ENCODE data around the gene DLST. TPM values are rescaled to one million over a fixed set of nuclear protein-coding genes. Genes with fewer than 3 reads are reported as not detected.

The DLST gene
- total RNA-seq, 1 experiment from 2014 or later, result 45.3 TPM

GRCh38 chr14:74860899-74861733, 20.6 kb upstream of the DLST start:
- peak; percentile 73 for DNase-seq (ENCODE audit: low read depth)

- DNase-seq (ENCODE audit: low read depth), result no peak
Measured at GRCh38 chr14:74861734-74862090, 20.0 kb upstream of the DLST start.

GRCh38 chr14:74863274-74863673, 18.4 kb upstream of the DLST start:
- no peak for DNase-seq (ENCODE audit: low read depth)

- DNase-seq (ENCODE audit: low read depth), result no peak
Measured at GRCh38 chr14:74864198-74864597, 17.5 kb upstream of the DLST start.

- DNase-seq (ENCODE audit: low read depth), result no peak
Measured at GRCh38 chr14:74865156-74865555, 16.6 kb upstream of the DLST start.

- DNase-seq (ENCODE audit: low read depth), result no peak
Measured at GRCh38 chr14:74866708-74867389, 14.9 kb upstream of the DLST start.

GRCh38 chr14:74867673-74868072, 14.0 kb upstream of the DLST start:
- DNase-seq (ENCODE audit: low read depth), result peak; percentile 70

GRCh38 chr14:74868739-74869138, 13.0 kb upstream of the DLST start:
- no peak for DNase-seq (ENCODE audit: low read depth)

GRCh38 chr14:74871819-74872218, 9.9 kb upstream of the DLST start:
- no peak for DNase-seq (ENCODE audit: low read depth)

- DNase-seq (ENCODE audit: low read depth), result no peak
Measured at GRCh38 chr14:74875204-74875603, 6.5 kb upstream of the DLST start.

- no peak for DNase-seq (ENCODE audit: low read depth)
Measured at GRCh38 chr14:74875941-74876913, 5.5 kb upstream of the DLST start, which contains the start of gene PROX2. TSS of gene PROX2 (minus strand) at chr14:74876145. CDS start at chr14:74863834, 12,311 bp downstream.

GRCh38 chr14:74879427-74880182, 2.1 kb upstream of the DLST start:
- no peak for DNase-seq (ENCODE audit: low read depth)

GRCh38 chr14:74882103-74882920, 596 bp downstream of the DLST start:
- DNase-seq (ENCODE audit: low read depth), result peak; percentile 42

- peak; percentile 33 for DNase-seq (ENCODE audit: low read depth)
Measured at GRCh38 chr14:74886001-74886400, 4.3 kb downstream of the DLST start.

- DNase-seq (ENCODE audit: low read depth), result peak; percentile 49
Measured at GRCh38 chr14:74888164-74889158, 6.7 kb downstream of the DLST start.

- DNase-seq (ENCODE audit: low read depth), result no peak
Measured at GRCh38 chr14:74890262-74890661, 8.5 kb downstream of the DLST start.

- no peak for DNase-seq (ENCODE audit: low read depth)
Measured at GRCh38 chr14:74891870-74892269, 10.2 kb downstream of the DLST start.

- no peak for DNase-seq (ENCODE audit: low read depth)
Measured at GRCh38 chr14:74892745-74893144, 11.0 kb downstream of the DLST start.

GRCh38 chr14:74893614-74894091, 11.9 kb downstream of the DLST start:
- no peak for DNase-seq (ENCODE audit: low read depth)
